ENCODE data around the gene NSMCE4A.

Gene NSMCE4A

DNA sequence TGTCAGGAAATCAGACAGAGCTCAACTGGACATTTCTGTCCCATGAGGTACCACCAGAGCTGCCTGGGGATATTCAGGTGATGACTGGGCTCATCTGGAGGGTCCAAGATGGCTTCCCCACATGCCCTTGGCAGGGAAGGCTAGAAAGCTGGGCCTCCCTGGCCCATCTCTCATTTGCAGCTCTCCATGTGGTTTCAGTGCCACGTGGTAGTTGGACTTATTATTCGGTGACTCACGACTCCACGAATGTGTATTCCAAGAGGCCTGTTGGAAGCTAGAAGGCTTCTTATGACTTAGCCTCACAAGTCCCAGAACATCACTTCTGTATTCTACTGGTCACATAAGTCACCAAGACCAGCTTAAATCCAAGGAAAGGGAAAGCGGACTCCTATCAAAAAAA is 22.8 kb downstream of the NSMCE4A start:
- no peak for TF ChIP-seq CTCF (conservative IDR thresholded peaks at IDR 0.05; ENCODE audit: low read length)
- H3K4me3 ChIP-seq (ENCODE audit: low read length): no peak overlapping the region
- peak; percentile 57 for DNase-seq (ENCODE audit: low read depth)

DNA sequence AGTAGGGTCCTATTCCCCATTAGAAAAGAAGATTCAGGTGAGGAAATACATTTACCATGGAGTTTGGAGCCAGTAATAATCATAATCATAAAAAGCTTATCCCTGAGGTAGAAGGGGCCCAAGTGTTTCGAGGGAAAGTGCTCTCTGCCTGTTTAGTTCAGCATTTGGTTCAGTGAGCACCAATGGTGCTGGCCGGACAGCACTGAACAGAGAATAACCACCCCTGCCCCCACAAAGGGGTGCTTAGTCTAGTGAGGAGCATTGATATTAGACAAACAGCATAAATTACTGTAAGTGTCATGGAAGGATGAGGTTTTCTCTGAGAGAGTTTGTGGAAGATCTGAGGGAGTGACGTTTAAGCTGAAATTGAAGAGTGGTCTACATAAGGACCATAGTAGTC is 25.6 kb downstream of the NSMCE4A start:
- TF ChIP-seq CTCF (conservative IDR thresholded peaks at IDR 0.05; ENCODE audit: low read length): no peak
- DNase-seq (ENCODE audit: low read depth): no peak
- no peak overlapping the region for H3K4me3 ChIP-seq (ENCODE audit: low read length)

DNA sequence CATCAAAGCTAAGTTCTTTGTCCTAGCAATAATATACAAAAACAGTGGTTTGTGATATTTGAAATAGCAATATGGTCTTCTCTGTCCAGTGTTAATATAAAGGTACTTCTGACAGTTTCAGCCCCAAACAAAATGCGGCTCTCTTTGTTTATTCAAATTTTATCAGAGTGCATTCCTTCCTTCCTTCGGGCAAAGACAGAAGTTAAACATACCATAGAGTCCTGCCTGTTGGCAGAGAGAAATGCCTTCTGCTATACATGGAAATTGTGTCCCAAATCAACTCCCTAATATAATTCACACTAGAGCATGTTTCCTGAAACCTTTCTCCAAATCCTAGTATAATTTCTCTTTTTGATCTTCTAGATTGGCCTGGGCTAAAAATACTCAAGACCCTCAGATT is 26.0 kb downstream of the NSMCE4A start:
- TF ChIP-seq CTCF (conservative IDR thresholded peaks at IDR 0.05; ENCODE audit: low read length): no peak
- no peak overlapping the region for H3K4me3 ChIP-seq (ENCODE audit: low read length)

DNA sequence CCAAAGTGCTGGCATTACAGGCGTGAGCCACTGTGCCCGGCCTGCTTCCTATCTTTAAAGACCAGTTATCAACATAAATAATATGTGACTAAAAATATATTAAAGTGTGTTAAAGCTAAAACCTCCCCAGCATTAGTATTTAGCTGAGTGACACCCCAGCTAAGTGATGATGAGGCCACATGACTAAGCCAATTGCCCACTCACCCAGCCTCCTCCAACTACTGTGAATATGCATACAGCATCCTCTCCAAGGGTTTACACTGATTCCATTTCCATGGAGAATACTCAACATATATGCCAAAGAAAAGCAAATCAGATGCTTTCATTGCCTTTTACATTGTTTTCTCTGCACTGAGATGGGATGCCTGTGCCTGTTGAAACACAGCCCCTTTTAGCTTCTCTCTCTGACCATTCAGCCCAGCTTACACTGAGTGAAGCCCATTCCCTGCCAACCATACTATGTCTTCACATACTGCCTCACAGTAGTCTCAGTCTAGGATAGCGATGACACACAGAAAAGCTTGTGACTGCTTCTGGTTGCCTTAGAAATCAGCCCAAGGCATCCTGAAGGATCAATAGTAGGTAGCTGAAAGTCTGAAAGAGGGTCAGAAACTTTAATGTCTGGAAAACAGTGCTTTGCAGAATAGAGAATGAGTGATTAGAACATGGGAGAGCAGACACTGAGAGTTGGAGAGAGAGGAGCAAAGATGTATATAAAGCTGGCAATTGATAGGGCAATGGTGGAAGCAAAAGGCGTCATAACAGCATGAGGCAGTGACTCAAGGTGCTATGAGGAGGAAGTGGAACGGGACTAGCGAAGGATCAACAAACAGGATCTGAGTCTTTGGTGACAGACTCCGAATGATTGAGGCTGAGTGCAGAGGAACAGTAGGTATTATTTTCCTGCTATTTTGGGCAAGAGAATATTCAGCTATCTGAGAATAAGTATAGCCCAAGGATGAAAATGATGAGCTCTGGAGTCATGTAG is 27.4 kb downstream of the NSMCE4A start:
- no peak overlapping the region for H3K4me3 ChIP-seq (ENCODE audit: low read length)
- TF ChIP-seq CTCF (conservative IDR thresholded peaks at IDR 0.05; ENCODE audit: low read length): no peak
- no peak for DNase-seq (ENCODE audit: low read depth)

More for the DNA sequence above, 26.0 kb downstream of the NSMCE4A start:
- no peak for DNase-seq (ENCODE audit: low read depth)

DNA sequence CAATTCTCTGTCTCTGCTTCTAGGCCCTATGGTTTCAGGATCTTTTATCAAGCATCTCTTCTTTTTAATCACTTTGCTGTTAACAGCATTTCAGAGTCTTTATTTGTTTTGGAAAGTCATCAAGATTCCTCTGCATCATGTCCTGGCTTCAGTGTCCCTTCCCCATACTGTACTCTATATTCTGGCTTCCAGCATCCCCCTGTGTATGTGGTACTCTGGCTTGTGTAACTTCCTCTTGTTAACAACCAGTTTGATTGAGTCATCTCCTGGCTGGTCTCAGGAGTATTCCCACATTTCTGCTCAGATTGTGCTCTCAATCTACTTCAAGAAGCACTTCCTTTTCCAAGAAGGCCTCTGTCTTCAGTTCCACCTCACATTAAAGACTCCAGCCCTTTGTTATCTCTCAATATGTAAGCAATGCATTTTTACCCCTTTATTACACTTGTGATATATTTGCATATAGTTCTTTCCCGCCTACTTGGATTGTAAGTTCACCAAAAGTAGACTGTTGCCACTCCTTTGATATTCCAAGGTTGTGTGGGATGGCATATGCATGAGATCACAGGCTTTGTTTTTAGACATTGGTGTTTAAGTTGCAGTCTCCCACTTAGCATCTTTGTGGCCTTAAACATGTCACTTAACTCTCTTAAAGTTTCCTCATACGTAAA is 32.1 kb downstream of the NSMCE4A start:
- DNase-seq (ENCODE audit: low read depth): peak; percentile 90

GRCh38 chr10:121941532-121941931 is 33.5 kb downstream of the NSMCE4A start:
- H3K4me3 ChIP-seq (ENCODE audit: low read length): no peak overlapping the region
- DNase-seq (ENCODE audit: low read depth): no peak
- no peak for TF ChIP-seq CTCF (conservative IDR thresholded peaks at IDR 0.05; ENCODE audit: low read length)

More for the DNA sequence above, 32.1 kb downstream of the NSMCE4A start:
- no peak overlapping the region for H3K4me3 ChIP-seq (ENCODE audit: low read length)
- TF ChIP-seq CTCF (conservative IDR thresholded peaks at IDR 0.05; ENCODE audit: low read length): no peak
